Hepatocyte (in vitro differentiated cells): ENCODE results near the gene PTPRU.
"Not testable (repeated sequence)": the region's sequence is repeated elsewhere in the genome, so short reads cannot be mapped to it uniquely, and the experiment has no call there.

Experiments used
- CTCF ChIP-seq: fragments of 200-600 bp; sonication (generic); IDR thresholded peaks from 2 replicates; pipeline ENCODE4 v1.5.1; 2016; ENCODE audit warnings: antibody characterized with exemption, mild to moderate bottlenecking; ENCODE audit not compliant: poor library complexity
- EZH2 ChIP-seq: fragments of 200-600 bp; sonication (generic); IDR thresholded peaks from 2 replicates; pipeline ENCODE4 v1.6.1; 2016; ENCODE audit warnings: antibody characterized with exemption, mild to moderate bottlenecking, borderline replicate concordance
- EZH2phosphoT487 ChIP-seq: fragments of 200-600 bp; sonication (generic); IDR thresholded peaks from one replicate; pipeline ENCODE4 v1.6.1; 2018; ENCODE audit warnings: antibody characterized with exemption, mild to moderate bottlenecking, low read depth, moderate library complexity; ENCODE audit not compliant: unreplicated experiment, severe bottlenecking

DNA sequence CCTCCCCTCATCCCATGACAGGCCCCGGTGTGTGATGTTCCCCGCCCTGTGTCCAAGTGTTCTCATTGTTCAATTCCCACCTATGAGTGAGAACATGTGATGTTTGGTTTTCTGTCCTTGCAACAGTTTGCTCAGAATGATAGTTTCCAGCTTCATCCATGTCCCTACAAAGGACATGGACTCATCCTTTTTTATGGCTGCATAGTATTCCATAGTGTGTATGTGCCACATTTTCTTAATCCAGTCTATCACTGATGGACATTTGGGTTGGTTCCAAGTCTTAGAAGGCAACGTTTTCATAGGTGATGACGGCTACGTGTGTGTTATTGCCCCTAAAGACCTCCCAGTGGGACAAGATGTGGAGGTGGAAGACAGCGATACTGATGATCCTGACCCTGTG, 65.4 kb downstream of the PTPRU start:
- TF ChIP-seq CTCF, EZH2, EZH2phosphoT487: not testable (repeated sequence)
